Ishikawa (cell line): Measurements from ENCODE around the gene RANBP3L.

ENCODE experiments used
- CEBPB ChIP-seq: IDR thresholded peaks from 2 replicates; pipeline ENCODE4 v1.6.1; 2012
- CREB1 ChIP-seq: IDR thresholded peaks from 2 replicates; pipeline ENCODE4 v1.6.1; 2012; ENCODE audit warnings: low read depth
- EGR1 ChIP-seq: IDR thresholded peaks from 2 replicates; pipeline ENCODE4 v1.6.1; 2012
- EP300 ChIP-seq: IDR thresholded peaks from 2 replicates; pipeline ENCODE4 v1.6.1; 2012; ENCODE audit warnings: borderline replicate concordance
- FOXM1 ChIP-seq: IDR thresholded peaks from 2 replicates; pipeline ENCODE4 v1.6.1; 2012; ENCODE audit warnings: low read depth, borderline replicate concordance
- MAX ChIP-seq: IDR thresholded peaks from 2 replicates; pipeline ENCODE4 v1.6.1; 2012
- NFIC ChIP-seq: IDR thresholded peaks from 2 replicates; pipeline ENCODE4 v1.6.1; 2012
- RAD21 ChIP-seq: IDR thresholded peaks from 2 replicates; pipeline ENCODE4 v1.6.1; 2012; ENCODE audit warnings: low read depth
- REST ChIP-seq: IDR thresholded peaks from 2 replicates; pipeline ENCODE4 v1.6.1; 2012; ENCODE audit warnings: low read depth, mild to moderate bottlenecking
- TAF1 ChIP-seq: IDR thresholded peaks from 2 replicates; pipeline ENCODE4 v1.6.1; 2012; ENCODE audit warnings: low read depth, mild to moderate bottlenecking
- TEAD4 ChIP-seq: IDR thresholded peaks from 2 replicates; pipeline ENCODE4 v1.6.1; 2012
- YY1 ChIP-seq: IDR thresholded peaks from 2 replicates; pipeline ENCODE4 v1.6.1; 2012; ENCODE audit warnings: low read depth

GRCh38 chr5:36227046-36227445 lies 74.7 kb downstream of the RANBP3L start:
- TF ChIP-seq CREB1 (no peak), REST (no peak), MAX (no peak), EP300 (no peak), NFIC (no peak), FOXM1 (no peak), CEBPB (no peak), YY1 (no peak), EGR1 (no peak), RAD21 (no peak), TAF1 (no peak), TEAD4 (no peak)
